Fibroblast of the aortic adventitia (primary cell): ENCODE measurements around the gene UGP2. TPM values are rescaled to one million over a fixed set of nuclear protein-coding genes. Genes with fewer than 3 reads are reported as not detected.

ENCODE experiments used
- DNase-seq: peaks from one replicate; pipeline ENCODE4 v3.0.0-alpha.2; 2010; ENCODE audit warnings: low read depth
- H3K4me3 ChIP-seq: 2 replicates; pipeline ENCODE4 v1.5.1; 2011; ENCODE audit warnings: low read depth, mild to moderate bottlenecking, control low read depth, low read length, moderate library complexity
- total RNA-seq: library from RNA; depleted of rRNA; stranded (reverse); fragments of >200 nt; gene quantifications from 2 replicates; pipeline ENCODE4 v1.2.3, GENCODE V29; 2012; ENCODE audit warnings: low replicate concordance
- TF ChIP-seq, protein P1 (sequence below): IDR thresholded peaks from 2 replicates; pipeline ENCODE4 v1.5.1; 2011; ENCODE audit warnings: mild to moderate bottlenecking, low read length, control low read depth, inconsistent platforms; ENCODE audit not compliant: insufficient read depth

Gene UGP2
- total RNA-seq, 1 donor, result 129 TPM

DNA sequence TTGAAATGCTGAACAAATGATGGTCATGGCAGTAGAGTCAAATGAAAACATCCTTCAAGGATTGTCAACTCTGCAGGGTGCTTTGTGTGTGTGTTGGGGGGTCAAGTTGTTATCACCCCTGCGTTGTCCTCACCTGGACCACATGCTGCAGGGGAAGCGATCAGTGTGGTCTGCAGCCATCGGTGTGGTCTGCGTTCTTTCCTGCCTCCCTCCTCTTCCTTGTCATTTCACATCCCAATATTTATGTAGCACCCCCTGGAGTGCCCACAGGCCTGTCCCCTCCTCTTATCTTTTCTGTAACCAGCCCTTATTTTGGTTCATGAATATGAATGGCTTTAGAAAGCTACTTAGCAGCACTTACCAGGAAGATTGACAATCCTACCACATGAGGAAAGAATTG is 38.9 kb downstream of the UGP2 start:
- H3K4me3 ChIP-seq, result no peak overlapping the region
- DNase-seq, result no peak
- TF ChIP-seq, protein P1, sequence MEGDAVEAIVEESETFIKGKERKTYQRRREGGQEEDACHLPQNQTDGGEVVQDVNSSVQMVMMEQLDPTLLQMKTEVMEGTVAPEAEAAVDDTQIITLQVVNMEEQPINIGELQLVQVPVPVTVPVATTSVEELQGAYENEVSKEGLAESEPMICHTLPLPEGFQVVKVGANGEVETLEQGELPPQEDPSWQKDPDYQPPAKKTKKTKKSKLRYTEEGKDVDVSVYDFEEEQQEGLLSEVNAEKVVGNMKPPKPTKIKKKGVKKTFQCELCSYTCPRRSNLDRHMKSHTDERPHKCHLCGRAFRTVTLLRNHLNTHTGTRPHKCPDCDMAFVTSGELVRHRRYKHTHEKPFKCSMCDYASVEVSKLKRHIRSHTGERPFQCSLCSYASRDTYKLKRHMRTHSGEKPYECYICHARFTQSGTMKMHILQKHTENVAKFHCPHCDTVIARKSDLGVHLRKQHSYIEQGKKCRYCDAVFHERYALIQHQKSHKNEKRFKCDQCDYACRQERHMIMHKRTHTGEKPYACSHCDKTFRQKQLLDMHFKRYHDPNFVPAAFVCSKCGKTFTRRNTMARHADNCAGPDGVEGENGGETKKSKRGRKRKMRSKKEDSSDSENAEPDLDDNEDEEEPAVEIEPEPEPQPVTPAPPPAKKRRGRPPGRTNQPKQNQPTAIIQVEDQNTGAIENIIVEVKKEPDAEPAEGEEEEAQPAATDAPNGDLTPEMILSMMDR, result no peak

DNA sequence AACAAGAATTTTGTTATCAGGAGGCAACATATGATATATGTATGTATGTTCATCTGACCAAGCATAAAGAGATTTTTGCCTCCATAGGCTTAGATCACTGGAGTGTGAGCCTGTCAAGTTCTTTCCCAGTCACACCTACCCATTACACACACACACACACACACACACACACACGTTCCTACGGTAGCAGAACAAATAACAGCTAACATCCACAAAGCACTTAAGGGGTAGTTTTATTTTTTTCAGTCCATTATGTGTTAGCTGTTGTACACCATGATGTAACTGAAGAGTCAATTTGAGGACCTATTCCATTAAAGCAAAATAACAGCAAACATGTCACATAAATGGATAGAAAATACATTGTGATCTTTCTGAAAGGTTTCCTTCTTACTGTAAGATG is 39.5 kb downstream of the UGP2 start:
- no peak overlapping the region for H3K4me3 ChIP-seq
- no peak for DNase-seq
- TF ChIP-seq, protein P1, result no peak

DNA sequence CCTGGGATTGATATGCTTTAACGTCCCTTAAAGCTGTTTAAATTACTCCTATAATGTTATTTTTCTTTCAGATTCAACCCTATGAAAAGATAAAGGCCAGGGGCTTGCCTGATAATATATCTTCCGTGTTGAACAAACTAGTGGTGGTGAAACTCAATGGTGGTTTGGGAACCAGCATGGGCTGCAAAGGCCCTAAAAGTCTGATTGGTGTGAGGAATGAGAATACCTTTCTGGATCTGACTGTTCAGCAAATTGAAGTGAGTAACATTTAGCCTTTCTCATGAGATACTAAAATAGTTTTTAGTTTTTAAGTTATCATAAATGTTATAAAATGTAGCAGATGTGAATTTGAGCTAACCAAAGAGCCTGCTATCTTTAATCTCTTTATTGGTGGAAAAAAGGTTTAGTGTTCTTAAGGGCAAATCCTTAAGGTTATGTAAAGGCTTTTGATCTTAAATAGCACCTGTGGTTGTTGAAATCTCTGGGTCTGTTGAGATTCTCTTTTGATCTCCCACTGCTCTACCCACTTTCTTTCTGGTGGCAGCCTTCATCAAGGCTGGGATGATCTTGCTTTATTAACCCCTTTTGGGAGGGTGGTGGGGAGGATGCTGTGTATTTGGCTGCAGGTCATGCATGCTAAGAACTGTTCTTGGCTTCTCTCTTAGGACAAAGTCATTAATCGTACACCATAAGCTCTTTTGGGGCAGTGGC is 40.9 kb downstream of the UGP2 start:
- no peak for DNase-seq
- H3K4me3 ChIP-seq, result no peak overlapping the region
- TF ChIP-seq, protein P1, result no peak

DNA sequence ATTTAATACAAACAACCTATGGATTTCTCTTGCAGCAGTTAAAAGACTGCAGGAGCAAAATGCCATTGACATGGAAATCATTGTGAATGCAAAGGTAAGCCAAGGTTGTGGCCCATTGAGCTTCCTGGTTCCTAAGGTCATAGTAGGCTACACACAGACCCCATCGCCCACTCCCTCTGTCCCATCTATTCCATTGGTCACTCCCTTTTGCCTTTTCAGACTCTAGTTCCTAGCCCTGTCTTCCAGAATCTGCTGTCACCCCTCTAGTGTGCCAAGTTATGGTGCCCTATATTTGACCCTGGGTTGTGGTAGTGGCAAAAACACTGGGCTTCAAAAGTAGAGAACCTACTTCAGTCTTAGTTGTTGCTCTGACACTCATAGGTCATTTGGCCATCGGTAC is 44.7 kb downstream of the UGP2 start:
- no peak overlapping the region for H3K4me3 ChIP-seq
- TF ChIP-seq, protein P1, result no peak
- no peak for DNase-seq

DNA sequence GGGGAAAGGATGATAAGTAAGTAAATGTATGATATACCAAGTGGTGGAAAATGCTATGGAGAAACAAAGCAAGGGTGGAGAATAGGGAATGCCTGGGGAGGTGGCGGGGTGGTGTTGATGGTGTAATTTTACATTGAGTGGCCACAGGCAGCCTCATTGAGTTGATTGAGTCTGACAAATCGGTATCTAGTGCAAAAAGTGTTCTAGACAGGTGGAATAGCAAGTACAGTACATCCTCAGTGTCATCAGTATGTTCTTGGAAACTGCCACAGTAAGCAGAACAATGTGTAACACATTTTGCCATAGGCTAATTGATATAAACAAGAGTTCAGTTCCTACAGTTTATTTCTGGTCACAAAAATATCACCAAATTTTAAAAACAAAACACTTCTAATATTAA is 46.4 kb downstream of the UGP2 start:
- no peak for DNase-seq
- H3K4me3 ChIP-seq, result no peak overlapping the region
- TF ChIP-seq, protein P1, result no peak

DNA sequence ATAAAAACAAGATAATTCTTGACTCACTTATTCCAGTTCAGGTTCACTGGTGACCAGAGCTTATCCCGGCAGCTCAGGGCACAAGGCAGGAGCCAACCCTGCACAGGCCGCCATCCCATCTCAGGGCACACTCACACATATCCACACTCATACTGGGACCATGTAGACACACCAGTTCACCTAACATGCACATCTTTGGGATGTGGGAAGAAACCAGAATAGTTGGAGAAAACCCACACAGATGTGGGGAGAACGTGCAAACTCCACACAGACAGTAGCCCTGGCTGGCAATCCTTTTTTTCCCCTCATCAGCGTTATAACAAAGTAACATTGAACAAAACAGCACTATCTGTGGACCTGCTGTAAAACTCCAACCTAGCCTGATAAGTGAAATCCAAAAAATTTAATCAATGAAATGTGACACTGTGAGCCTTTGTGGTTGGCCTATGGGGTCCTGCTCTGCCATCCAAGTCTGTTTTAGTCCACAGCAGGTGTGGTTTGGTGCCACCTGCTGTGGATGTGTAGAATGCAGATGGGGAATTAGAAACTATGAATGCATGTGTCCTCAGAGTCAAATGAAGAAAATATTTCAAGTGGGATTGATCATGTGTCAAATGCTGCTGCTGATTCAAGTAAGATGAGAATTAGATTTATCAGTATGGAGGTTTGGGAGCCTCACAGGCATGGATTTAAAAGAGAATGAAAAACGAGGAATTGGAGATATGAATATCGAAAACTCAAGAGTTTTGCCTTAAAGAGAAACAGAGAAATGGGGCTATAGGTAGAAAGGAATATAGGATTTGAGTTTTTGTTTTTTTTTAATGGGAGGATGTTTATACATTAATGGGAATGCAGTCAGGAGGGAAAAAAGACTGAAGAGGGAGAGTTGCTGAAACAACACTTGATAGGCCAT is 47.0 kb downstream of the UGP2 start:
- peak; percentile 40 for DNase-seq
- TF ChIP-seq, protein P1, result peak; percentile 72
- H3K4me3 ChIP-seq, result no peak overlapping the region
